Adipocyte (in vitro differentiated cells): Measurements from ENCODE around the gene LCE1C.

Source experiments
- DNase-seq: peaks from one replicate; pipeline ENCODE4 v3.0.0-alpha.2; 2015; ENCODE audit warnings: low read depth
- H3K27me3 ChIP-seq: replicated peaks from 2 replicates; pipeline ENCODE4 v1.7.0; 2013; ENCODE audit warnings: mild to moderate bottlenecking, low read length, moderate library complexity; ENCODE audit not compliant: control insufficient read depth, insufficient read depth
- H3K36me3 ChIP-seq: 2 replicates; pipeline ENCODE4 v1.7.0; 2013; ENCODE audit warnings: low read length, mild to moderate bottlenecking, moderate library complexity; ENCODE audit not compliant: control insufficient read depth, insufficient read depth, severe bottlenecking
- H3K4me1 ChIP-seq: 2 replicates; pipeline ENCODE4 v1.7.0; 2013; ENCODE audit warnings: mild to moderate bottlenecking, low read length, moderate library complexity; ENCODE audit not compliant: control insufficient read depth, insufficient read depth
- H3K4me3 ChIP-seq: 2 replicates; pipeline ENCODE4 v1.7.0; 2013; ENCODE audit warnings: mild to moderate bottlenecking, low read length, moderate library complexity
- H3K9ac ChIP-seq: 2 replicates; pipeline ENCODE4 v1.7.0; 2013; ENCODE audit warnings: mild to moderate bottlenecking, low read length, moderate library complexity
- H3K9me3 ChIP-seq: 2 replicates; pipeline ENCODE4 v1.7.0; 2013; ENCODE audit warnings: mild to moderate bottlenecking, low read length, moderate library complexity; ENCODE audit not compliant: control insufficient read depth

Gene LCE1C, protein sequence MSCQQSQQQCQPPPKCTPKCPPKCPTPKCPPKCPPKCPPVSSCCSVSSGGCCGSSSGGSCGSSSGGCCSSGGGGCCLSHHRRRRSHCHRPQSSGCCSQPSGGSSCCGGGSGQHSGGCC

GRCh38 chr1:152806576-152806975 is at the start of gene LCE1C:
LCE1C (minus strand) TSS chr1:152806651; CDS start chr1:152805478, 1,173 bp downstream.
- Histone ChIP-seq H3K9ac (no peak within 1 kb of the TSS), H3K4me1 (no peaks in the 10 kb centered on the region), H3K27me3 (no peaks in the 10 kb centered on the region), H3K4me3 (no peak within 1 kb of the TSS), H3K36me3 (no peaks in the 10 kb centered on the region), H3K9me3 (no peaks in the 10 kb centered on the region)
- no peak for DNase-seq

GRCh38 chr1:152855661-152856060 is 49.2 kb upstream of the LCE1C start:
- no peaks in the 10 kb centered on the region for H3K9me3 ChIP-seq
- H3K4me3 ChIP-seq: no peak overlapping the region
- no peak for DNase-seq
- no peaks in the 10 kb centered on the region for H3K4me1 ChIP-seq
- H3K36me3 ChIP-seq: no peaks in the 10 kb centered on the region
- no peak overlapping the region for H3K9ac ChIP-seq
- no peaks in the 10 kb centered on the region for H3K27me3 ChIP-seq

GRCh38 chr1:152842556-152842955 is 36.1 kb upstream of the LCE1C start, which contains the start of gene LCE6A:
LCE6A (plus strand) TSS chr1:152842856; CDS start chr1:152843521, 665 bp downstream.
- Histone ChIP-seq H3K27me3 (no peaks in the 10 kb centered on the region), H3K9ac (no peak within 1 kb of the TSS), H3K36me3 (no peaks in the 10 kb centered on the region), H3K9me3 (no peaks in the 10 kb centered on the region), H3K4me1 (no peaks in the 10 kb centered on the region), H3K4me3 (no peak within 1 kb of the TSS)
- no peak for DNase-seq

GRCh38 chr1:152836870-152837269 is 30.4 kb upstream of the LCE1C start:
- H3K9me3 ChIP-seq: no peaks in the 10 kb centered on the region
- H3K27me3 ChIP-seq: no peaks in the 10 kb centered on the region
- no peak overlapping the region for H3K9ac ChIP-seq

DNA sequence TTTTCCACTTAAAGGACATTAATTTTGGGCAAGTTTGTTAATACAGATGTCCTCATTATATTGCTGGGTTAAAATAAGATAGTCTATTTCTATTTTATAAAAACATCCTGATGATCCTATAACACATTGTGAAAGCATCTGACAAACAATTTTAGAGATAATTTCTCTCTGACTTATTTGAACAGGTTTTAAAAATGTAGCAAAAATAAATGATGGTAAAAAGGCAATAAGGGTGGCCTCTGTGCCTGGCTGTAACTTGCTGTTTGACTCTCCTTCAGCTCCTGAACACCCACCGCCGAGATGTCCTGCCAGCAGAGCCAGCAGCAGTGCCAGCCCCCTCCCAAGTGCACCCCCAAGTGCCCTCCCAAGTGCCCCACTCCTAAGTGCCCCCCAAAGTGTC is 20.7 kb upstream of the LCE1C start, which contains the start of gene LCE1A:
LCE1A (plus strand) TSS at position 301 of the 400 bp plus-strand sequence; CDS start at position 301, 0 bp downstream.
- Histone ChIP-seq H3K9ac (no peak within 1 kb of the TSS), H3K27me3 (peaks cover 10% of the 10 kb centered on the region), H3K9me3 (peaks cover 11% of the 10 kb centered on the region), H3K4me3 (no peak within 1 kb of the TSS), H3K36me3 (no peaks in the 10 kb centered on the region), H3K4me1 (no peaks in the 10 kb centered on the region)
- no peak for DNase-seq

More at GRCh38 chr1:152836870-152837269, 30.4 kb upstream of the LCE1C start:
- DNase-seq: no peak
- peaks cover 8% of the 10 kb centered on the region for H3K4me1 ChIP-seq
- H3K4me3 ChIP-seq: no peak overlapping the region
- H3K36me3 ChIP-seq: no peaks in the 10 kb centered on the region

- Histone ChIP-seq H3K9me3 (peaks cover 10% of the 10 kb centered on the region), H3K9ac (no peak overlapping the region), H3K4me1 (no peaks in the 10 kb centered on the region), H3K36me3 (no peaks in the 10 kb centered on the region), H3K27me3 (peaks cover 10% of the 10 kb centered on the region), H3K4me3 (no peak overlapping the region)
- no peak for DNase-seq
Measured at GRCh38 chr1:152824964-152825363, 18.5 kb upstream of the LCE1C start.

DNA sequence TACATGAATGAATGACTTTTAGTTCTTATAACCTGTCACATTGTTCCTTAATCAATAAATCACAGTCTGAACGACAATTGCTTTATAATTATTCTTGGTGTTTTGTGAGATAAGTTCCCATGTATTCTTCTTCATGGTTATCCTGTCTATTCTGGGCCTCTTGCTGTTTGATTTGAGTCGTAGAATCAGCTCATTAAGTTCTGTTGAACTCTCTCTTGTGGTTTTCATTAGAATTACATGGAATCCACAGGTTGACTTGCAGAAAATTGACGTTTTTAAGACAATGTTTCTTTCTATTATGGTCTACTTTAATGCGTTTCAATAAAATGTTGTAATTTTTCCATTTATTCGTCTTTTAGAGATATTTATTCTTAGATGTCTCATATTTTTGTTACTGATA is 16.8 kb upstream of the LCE1C start:
- Histone ChIP-seq H3K4me3 (no peak overlapping the region), H3K4me1 (no peaks in the 10 kb centered on the region), H3K9me3 (no peaks in the 10 kb centered on the region), H3K36me3 (no peaks in the 10 kb centered on the region), H3K27me3 (peaks cover 5% of the 10 kb centered on the region), H3K9ac (no peak overlapping the region)
- no peak for DNase-seq

GRCh38 chr1:152817309-152817708 is 10.9 kb upstream of the LCE1C start:
- no peak overlapping the region for H3K9ac ChIP-seq
- DNase-seq: no peak
- H3K9me3 ChIP-seq: no peaks in the 10 kb centered on the region

GRCh38 chr1:152811671-152812070 is 5.2 kb upstream of the LCE1C start, which contains the start of gene LCE1B:
LCE1B (plus strand) TSS chr1:152811971; CDS start chr1:152812447, 476 bp downstream.
- Histone ChIP-seq H3K9me3 (no peaks in the 10 kb centered on the region), H3K4me3 (no peak within 1 kb of the TSS), H3K36me3 (no peaks in the 10 kb centered on the region), H3K9ac (no peak within 1 kb of the TSS), H3K27me3 (no peaks in the 10 kb centered on the region), H3K4me1 (no peaks in the 10 kb centered on the region)
- no peak for DNase-seq

More at GRCh38 chr1:152817309-152817708, 10.9 kb upstream of the LCE1C start:
- H3K27me3 ChIP-seq: no peaks in the 10 kb centered on the region
- no peak overlapping the region for H3K4me3 ChIP-seq
- H3K4me1 ChIP-seq: no peaks in the 10 kb centered on the region
- H3K36me3 ChIP-seq: no peaks in the 10 kb centered on the region

DNA sequence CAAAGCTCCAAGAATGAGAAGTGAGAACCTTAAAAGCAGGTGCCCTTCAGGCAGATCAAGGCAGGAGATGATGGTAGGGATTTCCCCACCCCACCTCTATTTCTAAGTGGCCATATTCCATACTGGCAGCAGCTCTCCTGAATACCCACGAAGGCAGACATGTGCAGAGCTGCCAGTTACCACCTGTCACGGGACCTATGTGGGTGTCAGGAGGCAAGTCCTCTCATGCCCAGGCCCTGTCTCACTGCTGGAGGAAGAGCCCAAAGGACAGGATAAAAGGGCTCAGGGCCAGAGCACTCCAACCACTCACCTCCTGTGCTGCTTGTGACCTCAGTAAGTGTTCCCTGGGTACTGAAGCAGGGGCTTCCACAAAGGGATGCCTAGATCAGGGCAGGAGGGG is 4.6 kb upstream of the LCE1C start:
- no peaks in the 10 kb centered on the region for H3K4me1 ChIP-seq
- no peak overlapping the region for H3K9ac ChIP-seq
- H3K9me3 ChIP-seq: no peaks in the 10 kb centered on the region
- no peak for DNase-seq
- no peaks in the 10 kb centered on the region for H3K36me3 ChIP-seq
- H3K27me3 ChIP-seq: no peaks in the 10 kb centered on the region
- H3K4me3 ChIP-seq: no peak overlapping the region

- no peaks in the 10 kb centered on the region for H3K27me3 ChIP-seq
- no peak overlapping the region for H3K4me3 ChIP-seq
- H3K9ac ChIP-seq: no peak overlapping the region
- H3K36me3 ChIP-seq: no peaks in the 10 kb centered on the region
- H3K9me3 ChIP-seq: no peaks in the 10 kb centered on the region
- H3K4me1 ChIP-seq: no peaks in the 10 kb centered on the region
- no peak for DNase-seq
Measured at GRCh38 chr1:152801333-152801732, 5.1 kb downstream of the LCE1C start.

DNA sequence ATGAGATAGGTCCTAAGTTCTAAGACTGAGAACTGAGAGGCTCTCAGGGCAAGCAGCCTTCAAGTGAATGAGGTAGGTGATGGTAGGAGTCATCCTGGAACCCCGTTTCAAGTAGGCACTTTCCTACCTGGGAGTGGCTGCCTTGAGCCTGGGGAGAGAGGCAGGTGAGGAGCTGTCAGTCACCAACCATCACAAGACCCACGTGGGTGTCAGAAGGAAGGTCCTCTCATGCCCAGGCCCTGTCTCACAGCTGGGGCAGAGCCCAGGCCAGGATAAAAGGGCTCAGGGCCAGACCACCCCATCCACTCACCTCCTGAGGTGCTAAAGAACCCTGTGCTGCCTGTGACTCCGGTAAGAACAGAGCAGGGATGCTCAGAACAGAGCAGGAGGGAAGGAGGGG is 10.0 kb downstream of the LCE1C start, which contains the start of gene LCE1D:
LCE1D (plus strand) TSS at position 301 of the 400 bp plus-strand sequence. CDS start 1,074 bp downstream, outside the sequence.
- Histone ChIP-seq H3K36me3 (no peaks in the 10 kb centered on the region), H3K9me3 (no peaks in the 10 kb centered on the region), H3K4me3 (no peak within 1 kb of the TSS), H3K9ac (no peak within 1 kb of the TSS), H3K4me1 (no peaks in the 10 kb centered on the region), H3K27me3 (no peaks in the 10 kb centered on the region)
- no peak for DNase-seq
